H9 (cell line): ENCODE data around the gene TMEM132D. TPM values are rescaled to one million over a fixed set of nuclear protein-coding genes. Genes with fewer than 3 reads are reported as not detected.

ENCODE experiments used
- DNase-seq: peaks from one replicate; pipeline ENCODE4 v3.0.0-alpha.2; 2017
- H2AFZ ChIP-seq: one replicate; pipeline ENCODE4 v1.6.1; 2013; ENCODE audit warnings: mild to moderate bottlenecking, low read length, control low read depth, moderate library complexity
- H2AK5ac ChIP-seq: 2 replicates; pipeline ENCODE4 v1.6.1; 2013; ENCODE audit warnings: low read length, control low read depth, mixed read lengths; ENCODE audit not compliant: insufficient read length
- H2BK120ac ChIP-seq: one replicate; pipeline ENCODE4 v1.6.1; 2013; ENCODE audit warnings: low read depth, mild to moderate bottlenecking, low read length, control low read depth, inconsistent platforms; ENCODE audit not compliant: poor library complexity, severe bottlenecking
- H2BK12ac ChIP-seq: 2 replicates; pipeline ENCODE4 v1.6.1; 2013; ENCODE audit warnings: low read length, control low read depth, mixed read lengths, low read depth; ENCODE audit not compliant: insufficient read length
- H2BK15ac ChIP-seq: 2 replicates; pipeline ENCODE4 v1.6.1; 2013; ENCODE audit warnings: low read depth, low read length, control low read depth
- H2BK20ac ChIP-seq: one replicate; pipeline ENCODE4 v1.6.1; 2013; ENCODE audit warnings: low read depth, mild to moderate bottlenecking, low read length, control low read depth, inconsistent platforms; ENCODE audit not compliant: poor library complexity, severe bottlenecking
- H2BK5ac ChIP-seq: 2 replicates; pipeline ENCODE4 v1.6.1; 2013; ENCODE audit warnings: low read length, control low read depth, mixed read lengths; ENCODE audit not compliant: insufficient read length
- H3K14ac ChIP-seq: 2 replicates; pipeline ENCODE4 v1.6.1; 2013; ENCODE audit warnings: low read length, control low read depth; ENCODE audit not compliant: insufficient read depth
- H3K18ac ChIP-seq: 2 replicates; pipeline ENCODE4 v1.6.1; 2013; ENCODE audit warnings: low read depth, mild to moderate bottlenecking, mixed read lengths, low read length, control low read depth; ENCODE audit not compliant: insufficient read length
- H3K23ac ChIP-seq: 2 replicates; pipeline ENCODE4 v1.6.1; 2013; ENCODE audit warnings: low read length, control low read depth, mixed read lengths, low read depth; ENCODE audit not compliant: insufficient read length
- H3K23me2 ChIP-seq: 2 replicates; pipeline ENCODE4 v1.6.1; 2013; ENCODE audit warnings: low read depth, mild to moderate bottlenecking, mixed read lengths, low read length, control low read depth; ENCODE audit not compliant: insufficient read length, poor library complexity, severe bottlenecking
- H3K27ac ChIP-seq: 2 replicates; pipeline ENCODE4 v1.5.1; 2013; ENCODE audit warnings: low read length, control low read depth, mixed read lengths, low read depth; ENCODE audit not compliant: insufficient read length
- H3K27me3 ChIP-seq: 2 replicates; pipeline ENCODE4 v1.6.1; 2013; ENCODE audit warnings: low read length, control low read depth, inconsistent platforms; ENCODE audit not compliant: insufficient read depth
- H3K4ac ChIP-seq: 2 replicates; pipeline ENCODE4 v1.6.1; 2013; ENCODE audit warnings: low read depth, mild to moderate bottlenecking, control low read depth, inconsistent platforms, low read length, moderate library complexity
- H3K4me1 ChIP-seq: 2 replicates; pipeline ENCODE4 v1.6.1; 2013; ENCODE audit warnings: low read length, control low read depth, inconsistent platforms; ENCODE audit not compliant: insufficient read depth
- H3K4me2 ChIP-seq: 2 replicates; pipeline ENCODE4 v1.6.1; 2013; ENCODE audit warnings: low read length, control low read depth, mixed read lengths; ENCODE audit not compliant: insufficient read length, insufficient read depth
- H3K56ac ChIP-seq: 2 replicates; pipeline ENCODE4 v1.6.1; 2013; ENCODE audit warnings: low read depth, mild to moderate bottlenecking, mixed read lengths, low read length, control low read depth; ENCODE audit not compliant: insufficient read length
- H3K79me1 ChIP-seq: 2 replicates; pipeline ENCODE4 v1.6.1; 2013; ENCODE audit warnings: low read depth, mild to moderate bottlenecking, moderate library complexity, low read length, control low read depth, inconsistent platforms; ENCODE audit not compliant: insufficient read depth, poor library complexity, severe bottlenecking
- H3K79me2 ChIP-seq: 2 replicates; pipeline ENCODE4 v1.6.1; 2013; ENCODE audit warnings: low read length, control low read depth, inconsistent platforms; ENCODE audit not compliant: insufficient read depth
- H3K9ac ChIP-seq: 2 replicates; pipeline ENCODE4 v1.6.1; 2013; ENCODE audit warnings: low read length, control low read depth, mixed read lengths; ENCODE audit not compliant: insufficient read length; ENCODE audit errors: extremely low read depth
- H3K9me3 ChIP-seq: one replicate; pipeline ENCODE4 v1.6.1; 2013; ENCODE audit warnings: low read depth, low read length, inconsistent platforms; ENCODE audit not compliant: control insufficient read depth
- H3T11ph ChIP-seq: one replicate; pipeline ENCODE4 v1.6.1; 2013; ENCODE audit warnings: mild to moderate bottlenecking, low read length, control low read depth, inconsistent platforms
- H4K20me1 ChIP-seq: one replicate; pipeline ENCODE4 v1.6.1; 2013; ENCODE audit not compliant: control insufficient read depth, insufficient read length, insufficient read depth
- H4K5ac ChIP-seq: 2 replicates; pipeline ENCODE4 v1.6.1; 2013; ENCODE audit warnings: low read depth, mild to moderate bottlenecking, mixed read lengths, low read length, control low read depth; ENCODE audit not compliant: insufficient read length
- H4K8ac ChIP-seq: replicated peaks from 2 replicates; pipeline ENCODE4 v1.6.1; 2013; ENCODE audit warnings: low read length, control low read depth, mixed read lengths, low read depth; ENCODE audit not compliant: insufficient read length
- H4K91ac ChIP-seq: 2 replicates; pipeline ENCODE4 v1.6.1; 2013; ENCODE audit warnings: low read depth, mild to moderate bottlenecking, moderate library complexity, mixed read lengths, low read length, control low read depth; ENCODE audit not compliant: insufficient read length
- H3K27ac Mint-ChIP-seq, 3 experiments: 2 replicates in 2 of 3; 3 replicates in 1 of 3; pipeline ENCODE4 v1.8.0; 2020 to 2021; ENCODE audit warnings: mixed read lengths in 3 of 3, mild to moderate bottlenecking in 1 of 3, moderate library complexity in 1 of 3
- H3K27me3 Mint-ChIP-seq: 2 replicates; pipeline ENCODE4 v1.8.0; 2021; ENCODE audit warnings: low read depth, mild to moderate bottlenecking, moderate library complexity, mixed read lengths
- H3K36me3 Mint-ChIP-seq, 3 experiments: 2 replicates in 2 of 3; 3 replicates in 1 of 3; pipeline ENCODE4 v1.8.0; 2020 to 2021; ENCODE audit warnings: low read depth in 3 of 3, mixed read lengths in 3 of 3; ENCODE audit not compliant: insufficient read depth in 1 of 3
- H3K4me1 Mint-ChIP-seq, 2 experiments: 2 replicates each; pipeline ENCODE4 v1.8.0; 2020; ENCODE audit warnings: mixed read lengths in 2 of 2
- H3K4me3 Mint-ChIP-seq, 2 experiments: 2 replicates in 1 of 2; 3 replicates in 1 of 2; pipeline ENCODE4 v1.8.0; 2020 to 2021; ENCODE audit warnings: mild to moderate bottlenecking in 2 of 2, mixed read lengths in 2 of 2, moderate library complexity in 1 of 2
- H3K9me3 Mint-ChIP-seq, 2 experiments: 2 replicates in 1 of 2; 3 replicates in 1 of 2; pipeline ENCODE4 v1.8.0; 2020; ENCODE audit warnings: mild to moderate bottlenecking in 2 of 2, mixed read lengths in 2 of 2, moderate library complexity in 1 of 2
- WGBS: extraction: QIAGEN DNeasy Blood & Tissue Kit; methylation state at CpG from one replicate; pipeline ENCODE4 v1.1.7; 2013; ENCODE audit warnings: missing lambda C conversion rate, low lambda C conversion rate, mixed read lengths; ENCODE audit not compliant: insufficient read length; ENCODE audit errors: extremely low coverage; 5-methylcytosine and 5-hydroxymethylcytosine counted together
- total RNA-seq: library from RNA; stranded (reverse); gene quantifications from 2 replicates; pipeline ENCODE4 v1.2.1, GENCODE V29; 2021
- TF ChIP-seq, protein P1 (sequence below): fragments of 200-600 bp; sonication (generic); conservative IDR thresholded peaks from 3 replicates; pipeline ENCODE4 v1.8.0; 2021; ENCODE audit warnings: antibody characterized with exemption, mild to moderate bottlenecking

TMEM132D gene
- total RNA-seq, 1 experiment from 2014 or later: 6.1 TPM

DNA sequence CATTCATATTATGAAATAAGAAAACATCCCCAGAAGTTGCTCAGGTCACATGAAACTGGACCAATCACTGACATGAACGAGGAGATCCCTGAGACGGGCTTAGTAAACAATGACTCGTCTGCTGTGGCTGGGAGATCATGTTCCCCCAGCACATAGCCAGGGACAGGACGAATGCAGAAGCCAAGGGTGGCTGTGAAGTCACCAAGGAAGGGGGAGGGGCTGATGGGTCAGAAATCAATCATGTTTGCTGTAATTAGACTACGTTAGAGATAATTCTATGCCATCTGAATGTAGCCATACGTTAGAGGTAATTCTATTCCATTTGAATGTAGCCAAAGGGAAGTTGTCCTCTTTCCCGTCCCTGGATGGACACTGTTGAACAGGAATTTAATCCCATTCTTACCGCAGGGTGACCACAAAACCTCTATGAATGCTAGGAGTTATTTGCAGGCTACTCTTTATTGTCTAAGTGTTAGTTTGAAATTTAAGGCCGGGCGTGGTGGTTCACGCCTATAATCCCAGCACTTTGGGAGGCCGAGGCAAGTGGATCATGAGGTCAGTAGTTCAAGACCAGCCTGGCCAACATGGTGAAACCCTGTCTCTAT, 332.9 kb downstream of the TMEM132D start:
- Histone ChIP-seq H4K5ac (no peak overlapping the region), H3K79me2 (no peaks in the 10 kb centered on the region), H3K4me1 (no peaks in the 10 kb centered on the region), H2AFZ (no peak overlapping the region), H3K27me3 (no peaks in the 10 kb centered on the region), H3T11ph (no peak overlapping the region), H2BK5ac (no peak overlapping the region), H3K27ac (no peak overlapping the region), H3K14ac (no peak overlapping the region), H2BK12ac (no peak overlapping the region), H4K91ac (no peak overlapping the region), H2BK20ac (no peak overlapping the region), H4K8ac (no peak overlapping the region), H3K9ac (no peak overlapping the region), H2BK120ac (no peak overlapping the region), H3K9me3 (peaks cover 2% of the 10 kb centered on the region), H3K23ac (no peak overlapping the region), H2AK5ac (no peak overlapping the region), H3K23me2 (no peaks in the 10 kb centered on the region), H2BK15ac (no peak overlapping the region), H3K4ac (no peak overlapping the region), H3K79me1 (no peaks in the 10 kb centered on the region), H4K20me1 (no peaks in the 10 kb centered on the region), H3K56ac (no peak overlapping the region), H3K4me2 (no peak overlapping the region), H3K18ac (no peak overlapping the region)
- no peaks in the 10 kb centered on the region for H3K27me3 Mint-ChIP-seq
- no peak for DNase-seq
- peaks cover 5 to 6% of the 10 kb centered on the region in 2 experiments; a peak in 3 of 5 replicates for H3K9me3 Mint-ChIP-seq
- WGBS: no CpG with 5 or more reads among the region's 12 CpGs
- H3K36me3 Mint-ChIP-seq: peaks cover 0 to 16% (median 8%) of the 10 kb centered on the region in 3 experiments; a peak in 4 of 7 replicates
- H3K4me3 Mint-ChIP-seq: no peak overlapping the region
- peaks cover 10 to 11% of the 10 kb centered on the region in 2 experiments; a peak in 3 of 4 replicates for H3K4me1 Mint-ChIP-seq
- TF ChIP-seq, protein P1, sequence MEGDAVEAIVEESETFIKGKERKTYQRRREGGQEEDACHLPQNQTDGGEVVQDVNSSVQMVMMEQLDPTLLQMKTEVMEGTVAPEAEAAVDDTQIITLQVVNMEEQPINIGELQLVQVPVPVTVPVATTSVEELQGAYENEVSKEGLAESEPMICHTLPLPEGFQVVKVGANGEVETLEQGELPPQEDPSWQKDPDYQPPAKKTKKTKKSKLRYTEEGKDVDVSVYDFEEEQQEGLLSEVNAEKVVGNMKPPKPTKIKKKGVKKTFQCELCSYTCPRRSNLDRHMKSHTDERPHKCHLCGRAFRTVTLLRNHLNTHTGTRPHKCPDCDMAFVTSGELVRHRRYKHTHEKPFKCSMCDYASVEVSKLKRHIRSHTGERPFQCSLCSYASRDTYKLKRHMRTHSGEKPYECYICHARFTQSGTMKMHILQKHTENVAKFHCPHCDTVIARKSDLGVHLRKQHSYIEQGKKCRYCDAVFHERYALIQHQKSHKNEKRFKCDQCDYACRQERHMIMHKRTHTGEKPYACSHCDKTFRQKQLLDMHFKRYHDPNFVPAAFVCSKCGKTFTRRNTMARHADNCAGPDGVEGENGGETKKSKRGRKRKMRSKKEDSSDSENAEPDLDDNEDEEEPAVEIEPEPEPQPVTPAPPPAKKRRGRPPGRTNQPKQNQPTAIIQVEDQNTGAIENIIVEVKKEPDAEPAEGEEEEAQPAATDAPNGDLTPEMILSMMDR: no peak
- no peak overlapping the region for H3K27ac Mint-ChIP-seq
